Smooth muscle cell (in vitro differentiated cells): ENCODE data around the gene UCHL1. TPM values are rescaled to one million over a fixed set of nuclear protein-coding genes. Genes with fewer than 3 reads are reported as not detected.

ENCODE experiments used
- DNase-seq: peaks from one replicate; lab custom pipeline; 2025; ENCODE audit not compliant: unreplicated experiment; lab: John Stamatoyannopoulos, UW
- H2AFZ ChIP-seq: fragments of 200-600 bp; sonication (generic); 2 replicates; pipeline ENCODE4 v1.6.0; 2016; ENCODE audit warnings: antibody characterized with exemption, low read depth, mild to moderate bottlenecking
- H3F3A ChIP-seq: fragments of 200-600 bp; sonication (generic); 2 replicates; pipeline ENCODE4 v1.6.0; 2017; ENCODE audit warnings: antibody characterized with exemption, low read depth
- H3K27ac ChIP-seq: fragments of 200-600 bp; sonication (generic); 2 replicates; pipeline ENCODE4 v1.5.1; 2016; ENCODE audit warnings: low read depth, mild to moderate bottlenecking
- H3K27me3 ChIP-seq: fragments of 200-600 bp; sonication (generic); 2 replicates; pipeline ENCODE4 v1.6.1; 2016; ENCODE audit warnings: low read depth, mild to moderate bottlenecking
- H3K36me3 ChIP-seq: fragments of 200-600 bp; sonication (generic); 2 replicates; pipeline ENCODE4 v1.5.1; 2016; ENCODE audit warnings: low read depth
- H3K4me1 ChIP-seq: fragments of 200-600 bp; sonication (generic); 2 replicates; pipeline ENCODE4 v1.5.1; 2016; ENCODE audit warnings: low read depth
- H3K4me2 ChIP-seq: fragments of 200-600 bp; sonication (generic); 2 replicates; pipeline ENCODE4 v1.6.0; 2016; ENCODE audit warnings: mild to moderate bottlenecking
- H3K4me3 ChIP-seq: fragments of 200-600 bp; sonication (generic); 2 replicates; pipeline ENCODE4 v1.5.1; 2016; ENCODE audit warnings: mild to moderate bottlenecking
- H3K79me2 ChIP-seq: fragments of 200-600 bp; sonication (generic); 2 replicates; pipeline ENCODE4 v1.6.0; 2016; ENCODE audit warnings: low read depth, mild to moderate bottlenecking
- H3K9ac ChIP-seq: fragments of 200-600 bp; sonication (generic); 2 replicates; pipeline ENCODE4 v1.6.0; 2016; ENCODE audit warnings: low read depth
- H3K9me3 ChIP-seq: fragments of 200-600 bp; sonication (generic); replicated peaks from 2 replicates; pipeline ENCODE4 v1.5.1; 2016; ENCODE audit warnings: low read depth
- H4K20me1 ChIP-seq: fragments of 200-600 bp; sonication (generic); 2 replicates; pipeline ENCODE4 v1.6.0; 2016; ENCODE audit warnings: low read depth
- WGBS: methylation state at CpG from one replicate; pipeline ENCODE4 v1.1.7; 2016; ENCODE audit warnings: low lambda C conversion rate; 5-methylcytosine and 5-hydroxymethylcytosine counted together
- polyA plus RNA-seq: library from polyadenylated mRNA; unstranded; fragments of >200 nt; fragmentation: Nextera tagmentation; extraction: Ambion mirVana; gene quantifications from 2 replicates; pipeline ENCODE4 v1.2.1, GENCODE V29; 2016
- total RNA-seq: library from RNA; depleted of rRNA; stranded (reverse); fragments of >200 nt; gene quantifications from 2 replicates; pipeline ENCODE4 v1.2.3, GENCODE V29; 2014
- TF ChIP-seq, protein P1 (sequence below): fragments of 200-600 bp; sonication (generic); IDR thresholded peaks from 2 replicates; pipeline ENCODE4 v1.5.1; 2017; ENCODE audit warnings: borderline replicate concordance, mild to moderate bottlenecking, antibody characterized with exemption; ENCODE audit not compliant: insufficient read depth, poor library complexity, severe bottlenecking

The UCHL1 gene
- total and polyA plus RNA-seq, 2 experiments from 2014 or later, result 223 to 330 TPM

DNA sequence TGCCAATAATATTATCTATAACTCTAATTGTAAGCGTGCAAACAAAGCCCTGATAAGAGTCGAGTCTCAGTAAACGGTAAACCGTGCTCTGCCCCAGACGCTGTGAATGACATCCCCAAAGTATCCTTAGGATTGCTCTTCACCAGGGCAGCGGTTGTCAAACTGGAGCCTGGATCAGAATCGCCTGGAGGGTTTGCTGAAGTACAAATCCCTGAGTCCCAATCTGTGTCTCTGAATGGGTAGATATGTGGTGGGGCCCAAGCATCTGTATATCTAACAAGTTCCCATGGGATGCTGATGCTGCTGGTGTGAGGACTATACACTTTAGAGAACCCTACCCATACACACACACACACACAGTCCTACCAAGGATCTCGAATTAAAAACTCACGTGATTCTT is 41.6 kb upstream of the UCHL1 start:
- peaks cover 13% of the 10 kb centered on the region for H3K4me1 ChIP-seq
- H3K27me3 ChIP-seq, result no peaks in the 10 kb centered on the region
- no peak overlapping the region for H2AFZ ChIP-seq
- peaks cover 20% of the 10 kb centered on the region for H3F3A ChIP-seq
- no peaks in the 10 kb centered on the region for H3K9me3 ChIP-seq
- H3K79me2 ChIP-seq, result peaks cover 38% of the 10 kb centered on the region
- H3K4me3 ChIP-seq, result no peak overlapping the region
- DNase-seq, result no peak
- TF ChIP-seq, protein P1, sequence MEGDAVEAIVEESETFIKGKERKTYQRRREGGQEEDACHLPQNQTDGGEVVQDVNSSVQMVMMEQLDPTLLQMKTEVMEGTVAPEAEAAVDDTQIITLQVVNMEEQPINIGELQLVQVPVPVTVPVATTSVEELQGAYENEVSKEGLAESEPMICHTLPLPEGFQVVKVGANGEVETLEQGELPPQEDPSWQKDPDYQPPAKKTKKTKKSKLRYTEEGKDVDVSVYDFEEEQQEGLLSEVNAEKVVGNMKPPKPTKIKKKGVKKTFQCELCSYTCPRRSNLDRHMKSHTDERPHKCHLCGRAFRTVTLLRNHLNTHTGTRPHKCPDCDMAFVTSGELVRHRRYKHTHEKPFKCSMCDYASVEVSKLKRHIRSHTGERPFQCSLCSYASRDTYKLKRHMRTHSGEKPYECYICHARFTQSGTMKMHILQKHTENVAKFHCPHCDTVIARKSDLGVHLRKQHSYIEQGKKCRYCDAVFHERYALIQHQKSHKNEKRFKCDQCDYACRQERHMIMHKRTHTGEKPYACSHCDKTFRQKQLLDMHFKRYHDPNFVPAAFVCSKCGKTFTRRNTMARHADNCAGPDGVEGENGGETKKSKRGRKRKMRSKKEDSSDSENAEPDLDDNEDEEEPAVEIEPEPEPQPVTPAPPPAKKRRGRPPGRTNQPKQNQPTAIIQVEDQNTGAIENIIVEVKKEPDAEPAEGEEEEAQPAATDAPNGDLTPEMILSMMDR, result no peak
- WGBS, result 67% methylated on average over 9 of the region's 9 CpGs
- peaks cover 10% of the 10 kb centered on the region for H4K20me1 ChIP-seq
- H3K9ac ChIP-seq, result no peak overlapping the region
- peak overlapping the region; percentile 60 for H3K4me2 ChIP-seq
- no peaks in the 10 kb centered on the region for H3K36me3 ChIP-seq
- no peak overlapping the region for H3K27ac ChIP-seq

DNA sequence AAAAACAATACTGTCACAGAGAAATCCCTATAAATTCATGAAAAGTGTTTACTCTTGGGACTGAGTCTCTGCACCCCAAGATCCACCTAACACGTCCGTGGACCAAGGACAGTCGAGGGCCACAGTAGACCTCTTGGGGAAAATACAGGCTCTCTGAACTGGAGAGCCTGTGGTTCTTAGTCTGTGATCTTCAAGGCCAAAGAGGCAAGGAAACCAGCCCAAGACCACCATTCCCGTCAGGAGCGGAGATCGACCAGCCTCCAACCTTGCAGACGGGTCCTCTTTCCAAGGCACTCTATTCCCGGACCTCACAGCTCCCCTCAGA is 40.8 kb upstream of the UCHL1 start:
- H3K4me2 ChIP-seq, result peak overlapping the region; percentile 89
- H3K27me3 ChIP-seq, result no peaks in the 10 kb centered on the region
- H3F3A ChIP-seq, result peaks cover 20% of the 10 kb centered on the region
- peak overlapping the region; percentile 90 for H3K9ac ChIP-seq
- peak overlapping the region; percentile 93 for H3K27ac ChIP-seq
- peak overlapping the region; percentile 98 for H2AFZ ChIP-seq
- H3K79me2 ChIP-seq, result peaks cover 30% of the 10 kb centered on the region
- H4K20me1 ChIP-seq, result peaks cover 10% of the 10 kb centered on the region
- WGBS, result 6% methylated on average over 8 of the region's 8 CpGs
- peaks cover 13% of the 10 kb centered on the region for H3K4me1 ChIP-seq
- no peaks in the 10 kb centered on the region for H3K9me3 ChIP-seq
- TF ChIP-seq, protein P1, result no peak
- H3K36me3 ChIP-seq, result no peaks in the 10 kb centered on the region
- H3K4me3 ChIP-seq, result peak overlapping the region; percentile 81
- no peak for DNase-seq

DNA sequence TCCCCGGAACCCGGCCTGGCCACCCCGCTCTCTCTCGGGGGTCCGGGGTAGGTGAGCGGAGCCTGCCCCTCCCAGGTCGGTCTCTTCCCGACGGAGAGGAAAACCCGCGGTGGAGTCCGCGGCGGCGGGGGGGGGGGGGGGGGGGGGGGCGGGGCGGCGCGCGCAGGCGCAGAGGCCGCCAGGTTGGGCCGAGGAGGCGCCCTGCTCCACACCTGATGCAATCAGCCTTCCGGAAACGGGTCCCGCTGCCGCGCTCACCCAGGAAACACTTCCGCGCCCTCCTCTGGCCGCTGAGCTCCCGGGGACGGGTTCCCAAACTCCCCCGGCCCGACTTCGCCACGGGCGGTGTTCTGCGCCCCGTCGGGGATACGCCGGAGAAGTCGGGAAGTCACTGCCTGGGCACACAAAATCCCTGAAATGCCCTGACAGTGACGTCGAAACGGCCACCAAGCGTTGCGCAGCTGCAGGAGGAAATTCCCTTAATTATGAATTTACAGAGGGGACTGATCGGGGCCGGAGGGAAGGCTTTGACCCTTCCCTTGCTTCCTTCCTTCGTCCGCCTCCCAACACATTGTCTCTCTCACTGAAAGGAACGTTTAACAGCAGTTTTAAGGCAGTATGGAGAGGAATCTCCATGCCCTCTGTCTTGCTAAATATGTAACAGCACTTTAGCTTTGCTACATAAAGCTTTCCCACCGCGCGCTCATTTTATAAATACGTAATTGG is 40.3 kb upstream of the UCHL1 start:
- Histone ChIP-seq H3K27me3 (no peaks in the 10 kb centered on the region), H3K9me3 (no peaks in the 10 kb centered on the region), H3K79me2 (peaks cover 25% of the 10 kb centered on the region), H3K4me3 (peak overlapping the region; percentile 81), H3K4me1 (peaks cover 13% of the 10 kb centered on the region), H3F3A (peaks cover 20% of the 10 kb centered on the region), H3K4me2 (peak overlapping the region; percentile 89), H3K36me3 (no peaks in the 10 kb centered on the region), H2AFZ (peak overlapping the region; percentile 98), H4K20me1 (peaks cover 10% of the 10 kb centered on the region), H3K9ac (peak overlapping the region; percentile 90), H3K27ac (peak overlapping the region; percentile 93)
- TF ChIP-seq, protein P1, result no peak
- DNase-seq, result peak; percentile 62
- WGBS, result 2% methylated on average over 52 of the region's 59 CpGs

DNA sequence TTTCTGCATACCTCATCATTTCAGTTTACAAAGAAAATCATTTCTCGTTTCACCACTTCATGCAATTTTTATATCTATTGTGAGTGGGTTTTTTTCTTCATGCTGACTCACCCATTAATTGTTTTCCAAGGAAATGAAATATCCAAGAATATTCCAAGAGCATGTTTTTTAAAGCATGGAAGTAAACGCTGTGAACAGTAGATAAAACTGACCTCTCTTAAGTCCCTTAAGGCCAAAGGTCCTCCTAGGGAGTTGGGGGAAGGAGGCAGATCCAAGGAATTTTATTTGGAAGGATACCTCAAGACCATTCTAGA is 39.8 kb upstream of the UCHL1 start:
- Histone ChIP-seq H3K27me3 (no peaks in the 10 kb centered on the region), H3F3A (peaks cover 20% of the 10 kb centered on the region), H3K79me2 (peaks cover 20% of the 10 kb centered on the region), H3K27ac (peak overlapping the region; percentile 93), H3K4me1 (peaks cover 12% of the 10 kb centered on the region), H3K4me3 (peak overlapping the region; percentile 81), H3K36me3 (no peaks in the 10 kb centered on the region), H3K9me3 (no peaks in the 10 kb centered on the region), H3K9ac (peak overlapping the region; percentile 90), H4K20me1 (peaks cover 10% of the 10 kb centered on the region), H3K4me2 (peak overlapping the region; percentile 89), H2AFZ (peak overlapping the region; percentile 98)
- TF ChIP-seq, protein P1, result no peak
- no peak for DNase-seq
- 13% methylated on average over 2 of the region's 2 CpGs for WGBS
